ENCODE data around the gene ADRM1.

The ADRM1 gene

DNA sequence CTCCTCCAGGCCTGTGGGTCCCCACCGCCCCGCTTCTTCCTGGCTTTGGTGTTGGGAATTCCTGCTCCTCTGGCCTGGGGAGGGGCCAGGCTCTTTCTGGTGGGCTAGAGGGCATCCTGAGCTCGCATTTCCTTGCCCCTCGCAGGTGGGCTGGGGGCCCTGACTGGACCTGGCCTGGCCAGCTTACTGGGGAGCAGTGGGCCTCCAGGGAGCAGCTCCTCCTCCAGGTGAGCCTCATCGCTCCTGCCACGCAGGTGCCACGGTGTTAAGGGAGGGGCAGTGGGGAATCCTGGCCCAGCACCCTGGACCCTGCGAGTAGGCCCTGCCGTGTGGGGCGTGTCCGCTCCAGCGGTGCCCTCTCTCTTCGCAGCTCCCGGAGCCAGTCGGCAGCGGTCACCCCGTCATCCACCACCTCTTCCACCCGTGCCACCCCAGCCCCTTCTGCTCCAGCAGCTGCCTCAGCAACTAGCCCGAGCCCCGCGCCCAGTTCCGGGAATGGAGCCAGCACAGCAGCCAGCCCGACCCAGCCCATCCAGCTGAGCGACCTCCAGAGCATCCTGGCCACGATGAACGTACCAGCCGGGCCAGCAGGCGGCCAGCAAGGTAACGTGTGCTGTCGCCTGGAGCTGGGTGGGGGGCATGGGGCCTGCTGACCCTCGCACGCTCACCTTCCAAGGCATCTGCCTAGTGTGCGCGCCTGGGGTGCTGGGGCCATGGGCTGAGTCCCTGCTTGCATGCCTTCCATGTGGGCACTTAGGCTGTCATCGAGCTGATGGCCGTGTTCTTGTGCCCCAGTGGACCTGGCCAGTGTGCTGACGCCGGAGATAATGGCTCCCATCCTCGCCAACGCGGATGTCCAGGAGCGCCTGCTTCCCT lies 4.7 kb downstream of the ADRM1 start:
- H3K4me3 ChIP-seq (ENCODE audit: low read length) = no peak overlapping the region
- no peak for DNase-seq (ENCODE audit: low read depth)
- TF ChIP-seq, protein P1, sequence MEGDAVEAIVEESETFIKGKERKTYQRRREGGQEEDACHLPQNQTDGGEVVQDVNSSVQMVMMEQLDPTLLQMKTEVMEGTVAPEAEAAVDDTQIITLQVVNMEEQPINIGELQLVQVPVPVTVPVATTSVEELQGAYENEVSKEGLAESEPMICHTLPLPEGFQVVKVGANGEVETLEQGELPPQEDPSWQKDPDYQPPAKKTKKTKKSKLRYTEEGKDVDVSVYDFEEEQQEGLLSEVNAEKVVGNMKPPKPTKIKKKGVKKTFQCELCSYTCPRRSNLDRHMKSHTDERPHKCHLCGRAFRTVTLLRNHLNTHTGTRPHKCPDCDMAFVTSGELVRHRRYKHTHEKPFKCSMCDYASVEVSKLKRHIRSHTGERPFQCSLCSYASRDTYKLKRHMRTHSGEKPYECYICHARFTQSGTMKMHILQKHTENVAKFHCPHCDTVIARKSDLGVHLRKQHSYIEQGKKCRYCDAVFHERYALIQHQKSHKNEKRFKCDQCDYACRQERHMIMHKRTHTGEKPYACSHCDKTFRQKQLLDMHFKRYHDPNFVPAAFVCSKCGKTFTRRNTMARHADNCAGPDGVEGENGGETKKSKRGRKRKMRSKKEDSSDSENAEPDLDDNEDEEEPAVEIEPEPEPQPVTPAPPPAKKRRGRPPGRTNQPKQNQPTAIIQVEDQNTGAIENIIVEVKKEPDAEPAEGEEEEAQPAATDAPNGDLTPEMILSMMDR (conservative IDR thresholded peaks at IDR 0.05; ENCODE audit: low read depth, low read length) = no peak

DNA sequence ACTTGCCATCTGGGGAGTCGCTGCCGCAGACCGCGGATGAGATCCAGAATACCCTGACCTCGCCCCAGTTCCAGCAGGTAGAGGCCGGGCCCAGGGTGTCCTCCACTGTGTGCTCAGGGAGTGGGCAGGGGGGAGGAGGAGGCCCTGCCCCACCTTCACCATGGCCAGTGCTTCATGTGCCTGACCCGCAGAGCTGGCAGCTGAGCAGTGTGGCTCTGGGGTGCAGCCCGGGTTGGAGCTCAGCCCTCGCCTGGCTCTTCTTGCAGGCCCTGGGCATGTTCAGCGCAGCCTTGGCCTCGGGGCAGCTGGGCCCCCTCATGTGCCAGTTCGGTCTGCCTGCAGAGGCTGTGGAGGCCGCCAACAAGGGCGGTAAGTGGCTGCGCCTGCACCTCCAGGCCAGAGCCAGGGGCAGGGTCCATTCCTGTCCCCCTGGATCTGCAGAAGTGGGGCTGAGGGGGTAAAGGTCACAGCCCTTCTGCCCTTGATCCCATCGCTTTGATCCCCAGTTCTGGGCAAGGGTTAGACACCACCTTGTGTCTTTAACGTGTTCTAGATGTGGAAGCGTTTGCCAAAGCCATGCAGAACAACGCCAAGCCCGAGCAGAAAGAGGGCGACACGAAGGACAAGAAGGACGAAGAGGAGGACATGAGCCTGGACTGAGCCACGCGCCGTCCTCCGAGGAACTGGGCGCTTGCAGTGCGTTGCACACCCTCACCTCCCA lies 5.5 kb downstream of the ADRM1 start:
- H3K4me3 ChIP-seq (ENCODE audit: low read length) = no peak overlapping the region
- no peak for DNase-seq (ENCODE audit: low read depth)
- TF ChIP-seq, protein P1 (conservative IDR thresholded peaks at IDR 0.05; ENCODE audit: low read depth, low read length) = no peak

DNA sequence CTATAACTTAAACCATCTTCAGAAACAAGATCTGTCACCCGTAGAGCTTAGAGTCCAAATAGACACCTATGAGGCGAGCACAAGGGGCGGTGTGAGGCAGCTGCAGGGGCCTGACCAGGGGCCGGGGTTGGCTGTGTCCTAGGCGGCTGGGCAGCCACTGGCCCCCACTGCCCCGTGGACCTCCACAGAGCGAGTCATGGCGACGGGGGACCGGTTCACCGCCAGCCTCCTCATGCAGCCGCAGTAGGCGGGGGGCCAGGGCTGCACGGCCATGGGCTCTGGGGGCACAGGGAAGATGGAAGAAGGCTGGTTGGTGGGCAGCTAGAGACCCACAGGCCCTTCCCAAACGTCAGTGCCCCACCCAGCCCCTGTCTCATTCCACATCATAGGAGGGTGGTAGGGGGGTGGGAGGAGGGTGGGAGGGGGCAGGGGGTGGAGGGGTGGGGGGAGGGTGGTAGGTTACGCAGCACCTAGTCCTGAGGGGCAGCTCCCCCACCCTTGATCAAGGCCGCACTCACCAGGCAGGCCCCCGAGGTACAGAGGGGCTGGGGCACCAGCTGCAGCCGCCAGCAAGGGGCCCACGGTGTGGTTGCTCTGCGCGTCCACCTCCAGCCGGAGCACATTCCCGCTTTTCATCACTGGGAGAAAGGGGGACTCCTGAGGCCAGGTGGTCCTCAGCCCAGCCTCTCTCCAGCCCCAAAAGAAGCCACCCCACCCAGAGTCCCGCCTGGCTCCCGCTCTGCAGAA lies 6.6 kb downstream of the ADRM1 start:
- no peak for DNase-seq (ENCODE audit: low read depth)
- H3K4me3 ChIP-seq (ENCODE audit: low read length) = no peak overlapping the region
- TF ChIP-seq, protein P1 (conservative IDR thresholded peaks at IDR 0.05; ENCODE audit: low read depth, low read length) = no peak

DNA sequence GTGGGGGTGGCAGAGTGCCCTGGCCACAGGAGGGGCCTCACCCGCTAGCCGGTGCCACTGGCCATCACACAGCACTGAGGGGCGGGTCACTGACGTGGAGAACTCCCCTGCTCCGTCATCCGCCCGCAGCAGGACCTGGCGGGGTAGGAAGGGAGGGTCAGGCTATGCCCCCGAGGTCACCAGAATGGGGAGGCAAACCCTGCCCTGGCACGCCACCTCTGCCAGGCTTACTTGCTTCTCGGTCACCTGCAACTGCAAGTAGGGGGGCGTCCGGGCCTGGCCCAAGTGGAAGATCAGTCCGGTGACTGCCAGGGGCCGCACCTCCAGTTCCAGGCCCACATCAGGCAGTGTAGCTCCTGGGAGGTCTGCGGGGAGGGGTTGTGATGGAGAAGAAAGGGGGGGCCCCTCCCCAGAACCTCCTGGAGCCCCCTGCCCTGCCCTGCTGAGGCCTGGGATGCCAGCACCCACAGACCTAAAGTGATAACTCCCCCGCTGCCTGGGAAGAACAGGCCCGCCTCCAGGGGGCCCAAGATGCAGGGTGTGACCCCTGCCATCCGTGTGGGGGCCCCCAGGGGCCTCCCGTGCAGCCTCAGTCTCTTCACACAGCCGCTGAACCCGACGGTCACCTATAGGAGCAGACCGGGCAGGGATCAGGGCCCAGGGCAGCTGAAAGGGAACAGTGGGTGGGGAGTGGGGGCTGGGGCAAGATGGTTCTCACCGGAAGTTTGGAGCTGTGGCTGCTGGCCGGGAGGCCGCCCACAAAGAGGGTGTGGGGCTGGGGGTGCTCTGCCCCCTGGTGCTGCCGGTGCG lies 7.4 kb downstream of the ADRM1 start:
- no peak for DNase-seq (ENCODE audit: low read depth)
- TF ChIP-seq, protein P1 (conservative IDR thresholded peaks at IDR 0.05; ENCODE audit: low read depth, low read length) = no peak
- no peak overlapping the region for H3K4me3 ChIP-seq (ENCODE audit: low read length)

DNA sequence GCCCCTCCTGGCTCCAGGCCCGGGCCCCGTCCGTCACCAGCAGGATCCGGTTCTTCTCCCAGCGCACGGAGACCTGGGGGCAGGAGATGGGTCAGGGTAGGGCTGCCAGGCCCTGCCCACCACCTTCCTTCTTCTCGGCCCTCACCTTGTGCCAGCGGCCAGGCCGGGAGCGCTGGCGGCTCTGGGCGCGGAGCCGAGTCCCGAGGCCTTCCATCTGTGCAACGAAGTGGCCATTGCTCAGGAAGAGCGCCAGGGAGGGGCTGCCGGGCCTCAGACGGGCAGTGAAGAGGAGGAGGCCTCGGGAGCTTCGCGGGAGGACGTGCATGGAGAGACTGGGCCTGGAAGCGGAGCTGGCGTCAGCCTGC lies 7.9 kb downstream of the ADRM1 start:
- H3K4me3 ChIP-seq (ENCODE audit: low read length) = no peak overlapping the region
- TF ChIP-seq, protein P1 (conservative IDR thresholded peaks at IDR 0.05; ENCODE audit: low read depth, low read length) = no peak
- DNase-seq (ENCODE audit: low read depth) = no peak

DNA sequence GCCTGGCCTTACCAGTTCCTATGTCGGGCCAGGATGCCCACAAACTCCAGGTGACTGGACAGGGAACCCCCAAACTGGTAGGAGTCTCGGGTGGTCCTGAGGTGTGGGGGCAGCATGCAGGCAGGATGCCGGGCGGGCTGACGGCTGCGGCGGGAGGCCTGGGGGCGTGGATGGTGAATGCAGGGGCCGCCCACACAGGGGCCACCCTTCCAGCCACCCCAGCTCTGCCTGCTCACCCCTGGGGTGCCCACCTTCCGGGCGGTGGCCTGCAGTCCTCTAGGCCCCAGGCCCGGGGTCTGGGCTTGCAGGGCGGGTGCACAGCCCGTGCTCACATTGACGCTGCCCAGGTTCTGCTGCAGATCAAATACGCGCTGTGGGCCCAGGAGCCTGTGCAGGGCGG lies 8.4 kb downstream of the ADRM1 start:
- TF ChIP-seq, protein P1 (conservative IDR thresholded peaks at IDR 0.05; ENCODE audit: low read depth, low read length) = no peak
- no peak for DNase-seq (ENCODE audit: low read depth)
- H3K4me3 ChIP-seq (ENCODE audit: low read length) = no peak overlapping the region
